Ishikawa (cell line): ENCODE data around the gene ZBTB20.

Experiments used
- CEBPB ChIP-seq: IDR thresholded peaks from 2 replicates; pipeline ENCODE4 v1.6.1; 2012
- EP300 ChIP-seq: IDR thresholded peaks from 2 replicates; pipeline ENCODE4 v1.6.1; 2012; ENCODE audit warnings: borderline replicate concordance
- FOXM1 ChIP-seq: IDR thresholded peaks from 2 replicates; pipeline ENCODE4 v1.6.1; 2012; ENCODE audit warnings: low read depth, borderline replicate concordance
- MAX ChIP-seq: IDR thresholded peaks from 2 replicates; pipeline ENCODE4 v1.6.1; 2012
- NFIC ChIP-seq: IDR thresholded peaks from 2 replicates; pipeline ENCODE4 v1.6.1; 2012
- RAD21 ChIP-seq: IDR thresholded peaks from 2 replicates; pipeline ENCODE4 v1.6.1; 2012; ENCODE audit warnings: low read depth
- REST ChIP-seq: IDR thresholded peaks from 2 replicates; pipeline ENCODE4 v1.6.1; 2012; ENCODE audit warnings: low read depth, mild to moderate bottlenecking
- TAF1 ChIP-seq: IDR thresholded peaks from 2 replicates; pipeline ENCODE4 v1.6.1; 2012; ENCODE audit warnings: low read depth, mild to moderate bottlenecking
- YY1 ChIP-seq: IDR thresholded peaks from 2 replicates; pipeline ENCODE4 v1.6.1; 2012; ENCODE audit warnings: low read depth

GRCh38 chr3:114867359-114867758 lies 279.7 kb downstream of the ZBTB20 start:
- no peak for TF ChIP-seq TAF1
- TF ChIP-seq REST: no peak
- TF ChIP-seq RAD21: no peak
- no peak for TF ChIP-seq EP300
- TF ChIP-seq MAX: no peak
- TF ChIP-seq CEBPB: no peak
- TF ChIP-seq YY1: no peak
- no peak for TF ChIP-seq FOXM1
- no peak for TF ChIP-seq NFIC
